Activated T-cell treated with anti-CD3 and anti-CD28 coated beads, Interleukin-2, amount 50 U/mL, for 4 hours (primary cell): ENCODE results near the gene RHOT1. TPM values are rescaled to one million over a fixed set of nuclear protein-coding genes. Genes with fewer than 3 reads are reported as not detected.
"Not testable (repeated sequence)": the region's sequence is repeated elsewhere in the genome, so short reads cannot be mapped to it uniquely, and the experiment has no call there.

Experiments
- ATAC-seq, 2 donors: fragments of 200-7000 bp; cut with Tn5 transposase; one replicate each; pipeline ENCODE4 v1.10.0; 2021
- DNase-seq: peaks from one replicate; pipeline ENCODE4 v3.0.0-alpha.2; 2020
- H3K27me3 Mint-ChIP-seq: one replicate; pipeline ENCODE4 v1.8.0; 2021; ENCODE audit warnings: low read depth, mixed read lengths
- H3K36me3 Mint-ChIP-seq: one replicate; pipeline ENCODE4 v1.8.0; 2022; ENCODE audit warnings: mixed read lengths; ENCODE audit not compliant: insufficient read depth
- H3K4me1 Mint-ChIP-seq: one replicate; pipeline ENCODE4 v1.8.0; 2021; ENCODE audit warnings: low read depth, mixed read lengths
- H3K4me3 Mint-ChIP-seq: one replicate; pipeline ENCODE4 v1.8.0; 2021; ENCODE audit warnings: mild to moderate bottlenecking, moderate library complexity, mixed read lengths
- H3K9me3 Mint-ChIP-seq: one replicate; pipeline ENCODE4 v1.8.0; 2021; ENCODE audit warnings: mixed read lengths
- total RNA-seq, 3 donors: library from RNA; stranded (reverse); gene quantifications; one replicate each; pipeline ENCODE4 v1.2.1, GENCODE V29; 2021

The RHOT1 gene
- total RNA-seq, 3 donors from 2014 or later, result 14.0 to 14.9 (median 14.2) TPM

GRCh38 chr17:32256012-32256700 lies 113.9 kb downstream of the RHOT1 start:
- Mint-ChIP-seq H3K4me3 (no peak overlapping the region), H3K4me1 (no peaks in the 10 kb centered on the region), H3K36me3 (no peaks in the 10 kb centered on the region), H3K27me3 (peaks cover 17% of the 10 kb centered on the region), H3K9me3 (no peaks in the 10 kb centered on the region)
- ATAC-seq (no peak), DNase-seq (no peak)

- no peaks in the 10 kb centered on the region for H3K36me3 Mint-ChIP-seq
- H3K9me3 Mint-ChIP-seq, result no peaks in the 10 kb centered on the region
- H3K27me3 Mint-ChIP-seq, result peaks cover 20% of the 10 kb centered on the region
- H3K4me1 Mint-ChIP-seq, result no peaks in the 10 kb centered on the region
- DNase-seq (no peak), ATAC-seq (no peak)
- no peak overlapping the region for H3K4me3 Mint-ChIP-seq
Measured at GRCh38 chr17:32256701-32257019, 114.4 kb downstream of the RHOT1 start.

- Mint-ChIP-seq H3K36me3 (no peaks in the 10 kb centered on the region), H3K4me1 (no peaks in the 10 kb centered on the region), H3K27me3 (peaks cover 29% of the 10 kb centered on the region), H3K4me3 (no peak overlapping the region), H3K9me3 (no peaks in the 10 kb centered on the region)
- DNase-seq (no peak), ATAC-seq (no peak)
Measured at GRCh38 chr17:32258383-32259140, 116.3 kb downstream of the RHOT1 start.

GRCh38 chr17:32259586-32259985 lies 117.3 kb downstream of the RHOT1 start:
- Mint-ChIP-seq H3K4me1 (peaks cover 1% of the 10 kb centered on the region), H3K27me3 (peaks cover 39% of the 10 kb centered on the region), H3K4me3 (no peak overlapping the region), H3K36me3 (no peaks in the 10 kb centered on the region), H3K9me3 (no peaks in the 10 kb centered on the region)
- DNase-seq, result no peak
- no peak for ATAC-seq

GRCh38 chr17:32261417-32261736 lies 119.1 kb downstream of the RHOT1 start:
- Mint-ChIP-seq H3K36me3 (no peaks in the 10 kb centered on the region), H3K4me1 (peaks cover 5% of the 10 kb centered on the region), H3K4me3 (no peak overlapping the region), H3K9me3 (no peaks in the 10 kb centered on the region), H3K27me3 (peaks cover 45% of the 10 kb centered on the region)
- DNase-seq, result no peak
- no peak for ATAC-seq

DNA sequence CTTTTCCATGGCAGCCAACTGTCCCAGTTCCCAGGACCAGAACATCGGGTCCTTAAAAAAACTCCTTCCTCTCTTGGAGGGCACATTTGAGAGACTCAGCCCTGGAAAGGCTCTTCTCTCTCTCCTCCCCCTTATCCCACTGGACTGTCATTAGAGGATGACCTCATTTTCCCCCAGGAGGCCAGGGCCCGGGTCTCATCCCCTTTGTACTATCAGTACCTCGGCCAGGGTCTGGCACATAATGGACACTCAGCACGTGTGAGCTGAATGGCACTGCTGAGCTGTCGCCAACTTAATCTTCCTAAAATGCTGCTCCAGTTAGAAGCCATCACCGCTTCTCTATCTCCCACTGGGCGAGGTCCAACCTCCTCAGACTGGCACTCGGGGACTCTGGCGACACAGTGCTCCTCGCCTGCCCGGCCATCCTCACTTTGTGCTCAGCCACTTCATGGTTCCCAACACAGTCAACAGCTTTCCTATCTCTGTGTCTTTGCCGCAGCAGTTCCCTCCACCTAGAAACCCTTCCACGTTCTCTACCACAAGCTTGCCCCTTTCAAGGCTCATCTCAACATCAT lies 119.7 kb downstream of the RHOT1 start:
- ATAC-seq, result no peak
- Mint-ChIP-seq H3K4me1 (peaks cover 7% of the 10 kb centered on the region), H3K27me3 (peaks cover 49% of the 10 kb centered on the region)

DNA sequence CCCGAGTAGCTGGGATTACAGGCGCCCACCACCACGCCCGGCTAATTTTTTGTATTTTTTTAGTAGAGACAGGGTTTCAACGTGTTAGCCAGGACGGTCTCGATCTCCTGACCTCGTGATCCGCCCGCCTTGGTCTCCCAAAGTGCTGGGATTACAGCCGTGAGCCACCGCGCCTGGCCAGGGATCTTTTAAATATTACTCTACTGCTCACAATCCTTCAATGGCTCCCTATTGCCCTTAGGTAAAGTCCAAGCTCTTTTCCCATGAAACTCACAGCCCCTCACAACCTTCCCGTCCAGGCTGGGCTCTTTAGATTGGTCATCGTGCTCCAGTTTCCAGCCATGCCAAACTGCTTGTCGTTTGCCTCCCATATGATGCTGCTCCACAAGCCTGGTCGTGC lies 121.2 kb downstream of the RHOT1 start:
- H3K9me3 Mint-ChIP-seq, DNase-seq, H3K4me3 Mint-ChIP-seq, ATAC-seq, H3K36me3 Mint-ChIP-seq: not testable (repeated sequence)
- Mint-ChIP-seq H3K4me1 (peaks cover 16% of the 10 kb centered on the region), H3K27me3 (peaks cover 56% of the 10 kb centered on the region)

More for the DNA sequence above, 119.7 kb downstream of the RHOT1 start:
- no peaks in the 10 kb centered on the region for H3K9me3 Mint-ChIP-seq
- H3K4me3 Mint-ChIP-seq, result no peak overlapping the region
- DNase-seq, result no peak
- no peaks in the 10 kb centered on the region for H3K36me3 Mint-ChIP-seq

DNA sequence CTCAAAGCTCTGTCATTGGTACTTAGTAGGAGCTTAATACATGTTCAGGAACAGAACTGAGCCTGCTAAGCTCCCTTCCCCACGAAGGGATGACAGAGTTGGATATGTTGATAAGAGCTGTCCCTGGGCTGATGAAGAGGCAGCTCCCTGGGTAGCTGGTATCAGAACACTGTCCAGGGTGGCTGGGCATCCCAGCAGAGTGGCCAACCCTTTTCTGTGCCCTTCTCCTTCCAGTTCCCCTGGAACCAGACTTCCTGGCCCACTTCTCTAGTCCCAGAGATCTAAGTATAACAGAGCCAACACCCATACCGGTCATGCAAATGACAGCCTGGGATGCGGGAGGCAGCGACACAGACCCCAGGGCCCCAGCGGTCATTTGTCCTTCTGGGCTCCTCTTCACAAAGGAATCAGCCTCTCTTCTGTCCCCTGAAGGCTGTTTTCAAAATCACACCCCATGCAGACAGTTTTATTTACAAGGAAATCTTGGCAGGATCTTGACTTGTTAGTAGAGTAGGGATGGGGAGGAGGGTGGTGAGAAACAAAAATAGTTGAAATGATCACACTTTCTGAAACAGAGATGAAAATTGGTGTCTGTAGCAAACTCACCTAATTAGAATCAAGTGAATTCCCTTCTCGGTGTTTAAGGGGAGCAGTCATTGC lies 122.0 kb downstream of the RHOT1 start:
- Mint-ChIP-seq H3K4me3 (peak overlapping the region; percentile 40), H3K9me3 (no peaks in the 10 kb centered on the region), H3K4me1 (peaks cover 16% of the 10 kb centered on the region), H3K27me3 (peaks cover 59% of the 10 kb centered on the region), H3K36me3 (no peaks in the 10 kb centered on the region)
- DNase-seq (no peak), ATAC-seq (no peak)

DNA sequence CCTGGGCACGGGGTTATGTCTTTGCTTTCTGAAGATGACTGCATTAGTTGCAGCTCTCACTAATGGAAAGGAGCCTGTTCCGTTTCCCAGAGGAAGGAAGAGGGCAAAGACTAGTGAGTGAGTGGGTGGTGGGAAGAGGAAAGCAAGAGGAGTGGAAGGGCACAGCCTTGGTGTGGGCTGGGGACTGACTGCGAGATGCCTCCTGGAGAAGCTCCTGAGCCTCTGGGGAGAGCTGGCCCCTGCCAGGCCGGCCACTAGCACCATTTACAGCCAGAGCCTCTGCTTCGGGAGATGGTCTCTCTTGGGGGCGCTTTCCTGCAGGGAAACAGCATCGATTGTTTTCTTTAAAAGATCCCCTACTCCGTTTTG lies 122.5 kb downstream of the RHOT1 start:
- no peaks in the 10 kb centered on the region for H3K9me3 Mint-ChIP-seq

DNA sequence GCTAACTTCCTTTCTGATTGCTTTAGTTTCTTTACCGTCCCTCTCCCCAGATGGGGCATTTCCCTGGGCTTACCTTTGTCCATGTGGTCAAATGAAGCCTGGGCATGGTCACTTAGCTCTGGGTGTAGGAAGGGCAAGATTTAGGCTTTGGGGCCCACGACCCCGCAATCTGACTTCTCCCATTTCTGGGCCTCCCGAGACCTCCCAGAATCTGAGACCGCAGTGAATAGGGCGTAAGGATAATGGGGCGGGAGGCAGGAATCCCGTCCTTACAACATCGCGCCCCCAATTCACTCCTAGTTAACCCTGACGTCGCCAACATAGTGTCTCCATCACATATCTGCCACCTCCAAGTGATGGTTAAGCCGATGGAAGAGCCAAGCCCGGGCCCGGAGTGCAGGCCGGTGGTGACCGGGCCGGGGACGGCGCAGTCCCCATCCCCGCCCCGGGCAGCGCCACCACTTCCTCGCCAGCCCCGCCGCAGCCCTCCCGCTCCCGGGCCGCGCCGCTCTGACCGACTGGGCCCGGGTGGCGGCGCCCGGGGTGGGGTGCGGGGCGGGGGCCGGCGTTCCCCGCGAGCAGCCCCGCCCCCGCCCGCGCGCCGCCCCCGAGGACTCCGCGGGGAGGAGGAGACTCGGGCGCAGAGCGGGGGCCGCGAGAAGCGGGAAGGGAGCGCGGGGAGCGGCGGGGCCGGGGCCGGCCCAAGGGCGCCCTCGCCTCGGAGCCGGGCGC lies 123.1 kb downstream of the RHOT1 start, which contains the start of gene RHBDL3:
TSS of gene RHBDL3 (plus strand) at position 641 of the 732 bp plus-strand sequence. CDS start 358 bp downstream, outside the sequence.
- H3K4me3 Mint-ChIP-seq, result peak within 1 kb of the TSS; percentile 77
- peak; percentile 25 for DNase-seq
- peaks cover 61% of the 10 kb centered on the region for H3K27me3 Mint-ChIP-seq
- no peaks in the 10 kb centered on the region for H3K9me3 Mint-ChIP-seq
- no peaks in the 10 kb centered on the region for H3K36me3 Mint-ChIP-seq
- ATAC-seq, result peak; percentile 44
- peaks cover 16% of the 10 kb centered on the region for H3K4me1 Mint-ChIP-seq

More for the DNA sequence above, 122.5 kb downstream of the RHOT1 start:
- ATAC-seq, result no peak
- Mint-ChIP-seq H3K27me3 (peaks cover 61% of the 10 kb centered on the region), H3K36me3 (no peaks in the 10 kb centered on the region), H3K4me1 (peaks cover 16% of the 10 kb centered on the region), H3K4me3 (peak overlapping the region; percentile 75)
- no peak for DNase-seq

DNA sequence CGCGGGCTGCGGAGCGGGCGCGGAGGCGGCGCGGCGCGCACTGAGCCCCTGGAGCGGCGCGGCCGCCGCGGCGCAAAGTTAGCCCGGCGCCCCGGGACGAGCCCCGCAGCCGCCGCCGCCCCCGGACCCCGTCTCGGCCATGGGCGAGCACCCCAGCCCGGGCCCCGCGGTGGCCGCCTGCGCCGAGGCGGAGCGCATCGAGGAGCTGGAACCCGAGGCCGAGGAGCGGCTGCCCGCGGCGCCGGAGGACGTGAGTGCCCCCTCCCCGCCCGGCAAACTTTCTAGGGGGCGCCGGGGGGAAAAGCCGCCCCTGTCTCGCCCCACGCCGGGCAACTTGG lies 123.7 kb downstream of the RHOT1 start:
- Mint-ChIP-seq H3K4me1 (peaks cover 16% of the 10 kb centered on the region), H3K4me3 (no peak overlapping the region), H3K36me3 (no peaks in the 10 kb centered on the region), H3K27me3 (peaks cover 62% of the 10 kb centered on the region), H3K9me3 (no peaks in the 10 kb centered on the region)
- peak; percentile 29 to 32 for ATAC-seq
- DNase-seq, result no peak

DNA sequence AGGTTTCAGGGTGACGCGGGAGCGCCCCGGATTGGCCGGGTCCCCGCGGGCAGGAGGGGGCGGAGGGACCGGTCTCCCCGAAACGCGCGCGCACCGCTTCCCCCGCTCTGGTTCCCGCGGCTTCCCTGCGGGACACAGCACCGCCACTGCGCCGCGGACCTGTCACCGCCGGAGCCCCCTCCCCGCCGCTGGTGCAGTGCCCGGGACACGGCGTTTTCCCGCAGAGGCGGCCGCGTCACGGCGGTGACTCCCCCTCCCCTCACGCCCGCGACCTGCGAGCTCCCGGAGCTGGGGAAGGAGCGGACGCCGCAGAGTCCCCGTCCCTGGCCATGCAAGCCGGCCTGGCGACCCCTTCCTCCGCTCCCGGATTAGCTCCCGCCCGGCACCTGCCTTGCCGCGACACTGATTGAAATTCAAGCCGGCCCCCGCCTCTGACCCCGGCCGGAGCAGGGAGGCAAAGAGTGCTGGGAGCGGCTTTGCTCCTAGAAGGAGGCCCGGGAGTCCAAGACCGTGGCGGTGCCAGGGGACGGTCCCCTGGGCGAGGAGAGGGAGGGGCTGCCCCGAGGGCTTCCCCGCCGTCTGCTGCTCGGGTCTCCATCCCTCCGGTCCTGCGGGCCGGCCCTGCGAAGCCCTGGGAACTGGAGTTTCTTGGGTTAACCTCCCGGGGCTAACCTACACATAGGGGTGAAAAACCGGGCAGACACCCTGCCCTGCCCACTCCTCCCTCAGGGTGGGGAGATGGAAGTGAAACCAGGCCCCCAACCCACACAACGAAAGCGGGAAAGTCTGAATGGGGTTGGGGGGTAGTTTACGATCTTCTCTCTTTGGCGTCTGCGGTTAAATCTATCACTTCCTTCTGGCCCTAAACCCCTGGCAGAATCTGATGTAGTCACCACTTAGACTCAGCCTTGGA lies 124.3 kb downstream of the RHOT1 start:
- Mint-ChIP-seq H3K27me3 (peaks cover 64% of the 10 kb centered on the region), H3K36me3 (no peaks in the 10 kb centered on the region), H3K9me3 (no peaks in the 10 kb centered on the region), H3K4me3 (peak overlapping the region; percentile 77), H3K4me1 (peaks cover 16% of the 10 kb centered on the region)
- DNase-seq, result peak; percentile 9
- ATAC-seq, result peak; percentile 47 to 49

- DNase-seq (peak; percentile 14), ATAC-seq (no peak)
- Mint-ChIP-seq H3K9me3 (no peaks in the 10 kb centered on the region), H3K27me3 (peaks cover 69% of the 10 kb centered on the region), H3K4me3 (peak overlapping the region; percentile 73), H3K36me3 (no peaks in the 10 kb centered on the region), H3K4me1 (peaks cover 16% of the 10 kb centered on the region)
Measured at GRCh38 chr17:32267690-32268205, 125.4 kb downstream of the RHOT1 start.
